Measurements from ENCODE around the gene DMRT3.

DMRT3 gene

DNA sequence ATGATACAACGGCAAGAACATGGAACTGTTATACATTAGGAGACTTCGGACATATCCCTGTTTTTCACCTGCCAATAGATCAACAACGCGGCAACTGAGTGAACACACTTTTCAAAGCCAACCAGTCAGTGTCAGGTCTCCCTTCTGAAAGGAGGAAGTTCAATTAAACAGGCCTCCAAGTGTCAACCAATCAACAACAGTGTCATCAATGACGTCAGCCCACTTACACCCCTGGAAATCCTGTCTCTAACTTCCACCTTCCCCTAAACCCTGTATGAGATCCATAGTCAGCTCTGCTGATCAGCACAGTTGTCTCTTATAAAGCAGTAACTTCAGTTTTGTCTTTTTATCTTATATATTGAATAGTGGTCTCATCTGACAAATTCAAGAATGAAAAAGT lies 36.6 kb downstream of the DMRT3 start:
- TF ChIP-seq TAF1 (IDR thresholded peaks at IDR 0.05; ENCODE audit: borderline replicate concordance, insufficient read depth, low read length) (no peak), FOXP2 (optimal IDR thresholded peaks at IDR 0.05; ENCODE audit: borderline replicate concordance, extremely low read depth, extremely low read length, insufficient read depth) (no peak), POLR2AphosphoS5 (IDR thresholded peaks at IDR 0.05; ENCODE audit: low read depth, low read length) (no peak), REST (IDR thresholded peaks at IDR 0.05; ENCODE audit: insufficient read depth in 1 of 2, low read depth in 2 of 2, low read length in 2 of 2) (no peak), SIN3A (IDR thresholded peaks at IDR 0.05; ENCODE audit: borderline replicate concordance, insufficient read depth, low read length) (no peak)

DNA sequence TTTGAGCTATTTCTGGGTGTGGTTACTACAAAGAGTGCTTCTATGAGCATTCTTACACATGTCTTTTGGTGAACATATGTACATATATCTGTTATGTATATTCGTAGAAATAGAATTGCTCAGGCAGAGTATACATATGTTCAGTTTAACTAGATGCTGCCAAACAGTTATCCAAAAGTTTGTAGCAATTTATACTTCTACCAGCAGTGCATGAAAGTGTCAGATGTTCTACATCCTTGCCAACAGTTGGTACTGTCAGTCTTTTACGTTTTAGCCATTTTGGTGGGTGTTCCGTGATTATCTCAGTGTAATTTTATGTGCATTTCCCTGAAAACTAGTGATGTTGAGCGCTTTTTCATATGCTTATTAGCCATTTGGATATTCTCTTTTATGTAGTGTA lies 37.8 kb downstream of the DMRT3 start:
- TF ChIP-seq REST (IDR thresholded peaks at IDR 0.05; ENCODE audit: insufficient read depth in 1 of 2, low read depth in 2 of 2, low read length in 2 of 2): no peak

GRCh38 chr9:1014640-1015039 lies 38.2 kb downstream of the DMRT3 start:
- TF ChIP-seq FOXP2 (optimal IDR thresholded peaks at IDR 0.05; ENCODE audit: borderline replicate concordance, extremely low read depth, extremely low read length, insufficient read depth) (no peak), REST (IDR thresholded peaks at IDR 0.05; ENCODE audit: insufficient read depth in 1 of 2, low read depth in 2 of 2, low read length in 2 of 2) (no peak), SIN3A (IDR thresholded peaks at IDR 0.05; ENCODE audit: borderline replicate concordance, insufficient read depth, low read length) (no peak), POLR2AphosphoS5 (IDR thresholded peaks at IDR 0.05; ENCODE audit: low read depth, low read length) (no peak), TAF1 (IDR thresholded peaks at IDR 0.05; ENCODE audit: borderline replicate concordance, insufficient read depth, low read length) (no peak)

- TF ChIP-seq FOXP2 (optimal IDR thresholded peaks at IDR 0.05; ENCODE audit: borderline replicate concordance, extremely low read depth, extremely low read length, insufficient read depth) (no peak), REST (IDR thresholded peaks at IDR 0.05; ENCODE audit: insufficient read depth in 1 of 2, low read depth in 2 of 2, low read length in 2 of 2) (no peak), TAF1 (IDR thresholded peaks at IDR 0.05; ENCODE audit: borderline replicate concordance, insufficient read depth, low read length) (no peak), SIN3A (IDR thresholded peaks at IDR 0.05; ENCODE audit: borderline replicate concordance, insufficient read depth, low read length) (no peak), POLR2AphosphoS5 (IDR thresholded peaks at IDR 0.05; ENCODE audit: low read depth, low read length) (no peak)
Measured at GRCh38 chr9:1018121-1018520, 41.7 kb downstream of the DMRT3 start.

DNA sequence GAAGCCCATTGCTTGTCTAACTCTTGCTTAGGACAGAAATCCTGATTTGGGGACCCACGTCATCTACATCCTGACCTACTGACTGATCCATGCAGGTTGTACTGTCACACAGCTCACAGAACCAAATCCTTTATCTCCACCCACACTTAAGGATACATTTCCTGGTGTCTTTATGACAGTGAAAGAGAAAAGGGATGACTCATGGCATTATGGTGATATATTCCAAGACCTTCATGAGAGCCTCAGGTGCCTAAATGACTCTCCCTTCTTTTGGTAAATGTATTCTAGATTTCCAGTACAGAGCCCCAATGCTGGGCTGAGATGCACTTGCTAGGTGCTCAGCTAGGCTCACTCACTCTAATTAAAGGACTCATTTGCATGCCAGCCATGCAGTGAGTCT lies 47.7 kb downstream of the DMRT3 start:
- TF ChIP-seq TAF1 (IDR thresholded peaks at IDR 0.05; ENCODE audit: borderline replicate concordance, insufficient read depth, low read length) (no peak), FOXP2 (optimal IDR thresholded peaks at IDR 0.05; ENCODE audit: borderline replicate concordance, extremely low read depth, extremely low read length, insufficient read depth) (no peak), POLR2AphosphoS5 (IDR thresholded peaks at IDR 0.05; ENCODE audit: low read depth, low read length) (no peak), REST (IDR thresholded peaks at IDR 0.05; ENCODE audit: insufficient read depth in 1 of 2, low read depth in 2 of 2, low read length in 2 of 2) (no peak), SIN3A (IDR thresholded peaks at IDR 0.05; ENCODE audit: borderline replicate concordance, insufficient read depth, low read length) (no peak)
